Hepatic stellate cell (primary cell): Measurements from ENCODE around the gene ADPRHL1.

Experiments used
- DNase-seq: peaks from one replicate; pipeline ENCODE4 v3.0.0; 2011; ENCODE audit warnings: low spot score

ADPRHL1 gene

DNA sequence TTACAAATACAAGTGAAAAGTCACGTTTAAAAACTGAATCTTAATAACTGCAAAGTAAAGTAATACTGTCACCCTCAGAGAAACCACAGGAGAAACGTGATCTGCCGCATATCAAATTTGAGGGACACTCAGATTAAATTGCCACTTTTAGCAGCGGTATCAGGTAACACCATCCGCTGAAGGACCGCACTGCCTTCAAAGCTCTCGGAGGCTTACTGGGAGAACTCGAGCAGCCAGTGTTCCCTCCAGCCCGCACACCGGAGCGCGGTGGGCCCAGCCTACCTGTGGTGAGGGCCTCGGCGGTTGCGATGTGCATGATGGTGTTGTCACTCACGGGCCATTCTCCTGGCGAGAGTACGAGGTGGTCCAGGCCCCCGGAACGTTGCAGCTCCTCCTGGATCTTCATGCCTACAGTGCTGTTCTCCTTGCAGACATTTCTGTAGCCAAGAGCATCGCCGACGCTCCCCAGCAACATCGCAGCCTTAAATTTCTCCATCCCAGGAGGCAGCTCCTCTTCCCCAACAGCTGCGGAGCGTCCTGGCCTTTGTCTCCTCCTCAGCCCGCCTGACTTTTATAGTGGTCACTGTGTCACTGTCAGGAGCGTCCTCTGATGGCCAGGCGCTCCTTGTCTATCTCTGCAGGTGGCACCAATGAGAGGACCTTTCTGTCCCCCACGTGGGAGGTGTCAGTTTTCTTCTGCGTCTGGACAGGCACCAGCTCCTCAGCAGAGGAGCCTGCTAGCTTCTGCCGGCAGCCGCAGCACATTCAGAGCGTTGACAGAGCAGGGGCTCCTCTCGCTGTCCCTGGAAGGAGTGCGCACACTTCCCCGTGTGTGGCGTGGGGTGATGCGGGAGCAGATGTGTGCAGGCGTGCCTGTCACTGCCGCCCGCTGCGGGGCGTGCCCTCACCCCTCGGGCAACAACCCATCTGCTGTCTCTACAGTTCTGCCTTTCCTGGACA lies at the start of gene ADPRHL1:
ADPRHL1 (minus strand) TSS at position 547 of the 960 bp plus-strand sequence; CDS start at position 496, 51 bp downstream.
- DNase-seq = no peak

DNA sequence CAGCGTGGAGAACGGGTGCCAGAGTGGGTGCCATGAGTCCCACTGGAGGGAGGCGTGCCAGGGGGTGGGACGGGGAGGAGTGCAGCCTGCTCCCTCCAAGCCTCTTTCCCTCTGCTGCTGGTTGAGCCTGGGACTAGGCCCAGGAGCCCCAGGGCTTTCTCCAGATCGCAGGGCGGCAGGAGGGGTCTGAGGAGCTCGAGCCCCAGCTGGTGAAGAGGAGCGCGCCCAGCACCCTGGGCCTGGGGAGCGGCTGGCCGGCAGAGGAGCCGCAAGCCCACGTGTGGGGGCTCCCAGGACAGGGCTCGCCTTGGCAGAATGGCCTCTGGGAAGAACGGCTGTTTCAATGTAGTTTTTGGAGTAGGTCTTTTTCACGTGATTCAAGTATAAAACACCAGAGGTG lies 49.4 kb upstream of the ADPRHL1 start:
- DNase-seq = no peak

DNA sequence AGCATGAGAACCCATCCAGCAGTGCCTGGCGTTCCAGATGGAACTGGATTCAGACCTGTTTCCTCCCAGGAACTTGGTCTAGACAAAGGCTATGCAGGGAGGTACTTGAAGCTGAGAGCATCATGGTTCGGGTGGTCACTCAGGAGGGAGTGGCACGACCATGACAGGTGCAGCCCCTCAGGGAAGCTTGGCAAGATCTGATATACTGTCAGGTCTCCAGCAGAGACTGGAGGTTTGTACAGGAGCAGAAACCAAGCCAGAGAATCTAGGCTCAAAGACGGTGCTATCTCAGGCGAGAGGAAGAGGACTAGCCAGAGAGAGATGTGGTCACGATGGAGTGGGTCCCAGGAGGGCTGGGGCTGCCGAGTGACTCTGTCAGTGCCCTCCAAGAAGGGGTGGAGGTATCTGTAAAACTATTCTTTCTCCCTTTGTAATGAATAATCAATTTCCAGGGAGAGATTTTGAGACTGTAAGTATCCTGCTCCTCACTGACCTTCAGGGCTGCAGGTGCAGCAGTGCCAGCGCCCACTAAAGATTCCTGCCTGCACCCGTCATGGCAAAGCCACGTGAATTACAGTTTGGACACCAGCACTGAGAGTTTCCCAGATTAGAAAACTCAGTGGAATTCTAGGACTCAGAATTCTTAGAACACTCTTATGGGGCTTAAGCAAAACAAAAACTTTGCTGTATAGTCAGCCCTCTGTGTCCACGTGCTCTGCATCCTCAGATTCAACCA lies 47.4 kb upstream of the ADPRHL1 start:
- no peak for DNase-seq

DNA sequence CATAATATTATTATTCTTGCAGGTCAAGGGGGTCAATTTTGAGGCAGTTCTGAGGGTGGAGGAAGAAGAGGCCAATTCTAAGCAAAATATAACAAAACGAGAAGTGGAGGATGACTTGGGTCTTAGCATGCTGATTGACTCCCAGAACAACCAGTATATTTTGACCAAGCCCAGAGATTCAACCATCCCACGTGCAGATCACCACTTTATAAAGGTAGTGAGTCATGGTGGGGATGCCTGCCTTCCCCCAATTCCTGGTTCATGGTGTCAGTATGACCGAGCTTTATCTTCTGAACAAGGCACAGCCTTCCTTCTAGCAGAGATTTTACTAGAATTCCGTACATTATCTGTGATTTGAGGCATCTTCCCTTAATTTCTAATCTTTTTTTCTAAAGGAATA lies 46.6 kb upstream of the ADPRHL1 start:
- peak; percentile 51 for DNase-seq

DNA sequence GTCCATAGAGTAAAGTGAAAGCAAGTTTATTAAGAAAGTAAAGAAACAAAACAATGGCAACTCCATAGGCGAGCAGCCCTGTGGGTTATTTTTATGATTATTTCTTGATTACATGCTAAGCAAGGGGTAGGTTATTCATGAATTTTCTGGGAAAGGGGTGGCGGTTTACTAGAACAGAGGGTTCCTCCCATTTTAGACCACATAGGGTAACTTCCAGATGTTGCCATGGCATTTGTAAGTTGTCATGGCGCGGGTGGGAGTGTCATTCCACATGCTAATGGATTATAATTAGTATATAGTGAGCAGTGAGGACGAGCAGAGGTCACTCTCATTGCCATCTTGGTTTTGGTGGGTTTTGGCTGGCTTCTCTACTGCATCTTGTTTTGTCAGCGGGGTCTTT lies 45.6 kb upstream of the ADPRHL1 start:
- no peak for DNase-seq

DNA sequence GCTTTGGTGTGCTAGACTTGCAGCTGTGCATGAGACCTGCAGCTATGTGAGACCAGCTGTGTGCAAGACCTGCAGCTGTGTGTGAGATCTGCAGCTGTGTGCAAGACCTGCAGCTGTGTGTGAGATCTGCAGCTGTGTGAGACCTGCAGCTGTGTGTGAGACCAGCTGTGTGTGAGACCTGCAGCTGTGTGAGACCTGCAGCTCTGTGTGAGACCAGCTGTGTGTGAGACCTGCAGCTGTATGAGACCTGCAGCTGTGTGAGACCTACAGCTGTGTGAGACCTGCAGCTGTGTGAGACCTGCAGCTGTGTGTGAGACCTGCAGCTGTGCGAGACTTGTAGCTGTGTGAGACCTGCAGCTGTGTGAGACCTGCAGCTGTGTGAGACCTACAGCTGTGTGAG lies 43.9 kb upstream of the ADPRHL1 start:
- DNase-seq = no peak

DNA sequence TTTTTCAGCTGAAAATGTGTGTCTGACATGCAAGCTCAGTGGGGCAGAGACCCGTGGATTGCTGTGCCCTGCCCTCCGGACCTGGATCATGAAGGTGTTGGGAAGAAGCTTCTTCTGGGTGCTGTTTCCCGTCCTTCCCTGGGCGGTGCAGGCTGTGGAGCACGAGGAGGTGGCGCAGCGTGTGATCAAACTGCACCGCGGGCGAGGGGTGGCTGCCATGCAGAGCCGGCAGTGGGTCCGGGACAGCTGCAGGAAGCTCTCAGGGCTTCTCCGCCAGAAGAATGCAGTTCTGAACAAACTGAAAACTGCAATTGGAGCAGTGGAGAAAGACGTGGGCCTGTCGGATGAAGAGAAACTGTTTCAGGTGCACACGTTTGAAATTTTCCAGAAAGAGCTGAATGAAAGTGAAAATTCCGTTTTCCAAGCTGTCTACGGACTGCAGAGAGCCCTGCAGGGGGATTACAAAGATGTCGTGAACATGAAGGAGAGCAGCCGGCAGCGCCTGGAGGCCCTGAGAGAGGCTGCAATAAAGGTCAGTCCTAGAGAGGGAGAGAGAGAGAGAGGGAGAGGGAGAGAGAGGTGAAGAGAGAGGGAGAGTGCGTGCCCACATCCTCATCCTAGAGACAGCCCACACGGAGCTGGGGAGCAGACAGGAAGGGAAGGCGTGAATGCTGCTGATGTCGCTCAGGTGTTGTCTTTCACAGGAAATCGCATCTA lies 42.4 kb upstream of the ADPRHL1 start:
- DNase-seq = no peak

DNA sequence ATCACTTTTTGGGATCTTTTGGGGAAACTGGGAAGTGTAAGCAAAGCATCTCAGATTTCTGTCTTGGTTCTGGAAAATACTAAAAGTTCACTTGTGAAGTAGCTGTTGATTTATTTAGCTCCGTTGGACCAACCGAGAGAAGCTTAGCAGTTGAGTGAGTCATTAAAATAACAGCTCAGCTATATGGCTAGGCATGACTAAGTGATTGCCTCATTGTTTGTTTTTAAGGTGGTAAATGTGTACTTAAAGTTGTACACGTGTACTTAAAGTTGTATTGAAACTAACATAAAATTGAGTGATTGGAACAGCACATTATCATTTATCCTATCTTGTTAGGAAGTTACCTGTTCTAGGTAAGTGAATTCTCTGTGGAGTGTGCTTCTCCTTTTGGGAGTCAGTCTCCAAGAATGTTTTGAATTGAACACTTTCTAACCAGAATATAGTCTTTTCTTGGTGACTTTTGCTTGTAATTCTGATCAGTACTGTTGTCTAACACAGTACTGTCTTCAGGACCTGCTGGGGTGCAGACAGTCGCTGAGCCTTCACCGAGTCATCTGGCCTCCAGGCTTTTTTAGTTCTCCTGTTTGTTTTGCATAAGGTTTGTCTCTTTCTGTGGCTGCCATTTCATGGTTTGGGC lies 40.1 kb upstream of the ADPRHL1 start:
- DNase-seq = peak; percentile 85

DNA sequence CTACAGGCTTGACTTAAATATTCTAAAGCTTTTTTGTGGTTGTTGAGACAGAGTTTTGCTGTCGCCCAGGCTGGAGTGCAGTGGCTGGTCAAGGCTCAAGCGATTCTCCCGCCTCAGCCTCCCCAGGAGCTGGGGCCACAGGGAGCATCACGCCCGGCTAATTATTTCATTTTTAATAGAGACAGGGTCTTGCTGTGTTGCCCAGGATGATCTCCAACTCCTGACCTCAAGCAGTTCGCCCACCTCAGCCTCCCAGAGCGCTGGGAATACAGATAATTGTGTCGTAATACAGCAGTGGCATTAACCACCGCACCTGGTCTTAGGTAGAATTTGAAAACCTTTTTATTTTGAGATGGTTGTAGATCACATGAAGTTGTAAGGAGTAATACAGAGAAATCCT lies 38.7 kb upstream of the ADPRHL1 start:
- no peak for DNase-seq

DNA sequence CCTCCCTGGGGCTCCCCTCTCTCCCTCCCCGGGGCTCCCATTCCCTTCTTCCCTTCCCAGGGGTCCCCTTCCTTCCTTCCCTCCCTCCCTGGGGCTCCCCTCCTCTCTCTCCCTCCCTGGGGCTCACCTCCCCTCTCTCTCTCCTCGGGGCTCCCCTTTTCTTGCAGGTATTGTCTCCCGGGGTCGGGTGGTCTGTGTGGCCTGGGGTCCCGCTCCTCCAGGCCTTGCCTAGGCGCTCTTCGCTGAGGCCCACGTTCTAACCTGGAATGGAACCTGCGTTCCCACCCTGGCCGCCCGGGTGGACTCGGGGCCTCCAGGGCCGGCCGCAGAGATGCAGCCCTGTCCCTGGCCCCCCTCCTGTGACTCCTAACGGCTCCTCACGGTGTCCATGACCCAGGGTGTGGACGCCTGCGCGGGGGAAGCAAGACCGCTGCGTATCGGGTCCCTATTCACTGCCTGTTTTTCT lies 38.2 kb upstream of the ADPRHL1 start:
- peak; percentile 68 for DNase-seq

DNA sequence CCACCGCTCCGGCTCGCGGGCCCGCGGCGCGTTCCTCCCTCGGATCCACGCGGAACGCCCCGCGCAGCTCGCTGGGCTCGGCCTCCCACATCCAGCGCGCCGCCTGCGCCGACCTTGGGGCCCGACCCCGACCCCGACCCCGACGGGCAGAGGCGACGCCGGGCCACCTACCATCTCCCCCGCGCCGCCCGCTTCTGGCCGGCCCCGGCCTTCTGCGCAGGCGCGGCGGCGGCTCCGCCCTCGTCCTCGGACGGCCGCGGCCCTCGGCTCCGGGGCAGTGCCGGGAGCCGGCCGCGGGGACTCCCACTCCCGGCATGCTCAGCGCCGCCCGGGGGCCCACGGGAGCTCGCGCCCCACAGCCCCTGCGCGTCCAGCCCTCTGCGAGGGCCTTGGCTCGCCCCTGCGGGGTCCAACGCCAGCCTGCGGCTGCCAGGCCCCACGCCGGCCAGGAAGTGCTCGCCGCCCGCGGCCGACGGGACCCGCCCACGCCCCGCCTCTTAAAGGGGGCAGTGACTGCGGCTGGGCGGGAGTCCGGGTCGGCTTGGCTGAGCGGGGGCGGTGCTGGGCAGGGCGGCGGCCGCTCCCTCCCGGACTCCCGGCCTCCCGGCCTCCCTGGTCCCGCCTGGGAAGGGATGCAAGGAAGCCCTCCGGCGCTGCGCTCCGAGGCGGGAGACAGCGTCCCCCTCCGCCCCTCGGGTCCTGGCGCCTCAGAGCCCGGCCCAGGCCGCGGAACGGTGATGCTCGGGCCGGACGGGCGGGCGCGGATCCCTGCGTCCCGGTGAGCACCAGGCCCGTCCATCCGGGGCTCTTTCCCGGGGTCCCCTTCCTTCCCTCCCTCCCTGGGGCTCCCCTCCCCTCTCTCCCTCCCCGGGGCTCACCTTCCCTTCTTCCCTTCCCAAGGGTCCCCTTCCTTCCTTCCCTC lies 37.5 kb upstream of the ADPRHL1 start, which contains the start of gene DCUN1D2:
DCUN1D2 (minus strand) TSS at position 216 of the 922 bp plus-strand sequence; CDS start at position 174, 42 bp downstream.
- peak; percentile 96 for DNase-seq

DNA sequence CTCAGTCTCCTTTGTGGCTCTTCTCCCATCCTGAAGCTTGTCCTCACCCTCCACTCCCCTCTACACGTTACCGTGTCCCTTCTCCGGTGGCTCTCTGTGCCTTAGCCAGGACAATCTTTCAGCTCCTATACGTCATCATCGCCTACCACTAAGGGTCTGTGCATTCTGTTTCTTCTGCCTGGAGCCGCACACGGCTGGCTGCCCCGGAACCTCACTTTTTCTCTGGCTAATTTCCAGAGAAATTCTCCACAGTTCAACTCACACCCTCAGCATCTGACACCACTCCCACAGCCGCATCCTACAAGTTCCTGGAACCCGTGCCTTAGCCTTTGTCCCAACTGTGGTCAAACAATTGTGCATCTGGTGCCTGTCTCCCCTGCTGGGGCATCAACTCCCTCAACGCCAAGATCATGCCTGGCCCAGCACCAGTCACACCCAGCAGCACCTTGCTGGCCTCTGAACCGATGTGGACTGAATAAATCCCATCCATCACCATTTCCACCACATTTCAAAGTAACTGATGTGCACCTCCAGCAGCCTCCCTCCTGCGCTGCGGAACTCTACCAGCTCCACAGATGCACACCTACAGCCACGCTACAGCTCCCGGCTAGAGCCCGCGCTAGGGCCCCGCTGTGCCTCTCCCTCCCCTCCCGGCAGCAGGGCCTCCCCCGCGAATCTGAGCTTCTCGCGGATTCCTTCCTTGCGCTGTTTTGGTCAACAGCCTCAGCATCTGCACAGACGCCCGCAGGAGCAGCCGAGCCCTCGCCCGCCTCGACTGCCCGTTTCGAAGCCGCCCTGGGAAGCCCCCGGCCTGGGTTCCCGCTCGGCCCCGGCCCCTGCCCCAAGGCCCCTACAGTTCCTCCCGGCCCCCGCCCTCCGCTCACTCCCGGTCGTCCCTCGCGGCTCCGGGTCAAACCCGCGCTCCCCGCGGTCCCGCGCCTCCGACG lies 36.5 kb upstream of the ADPRHL1 start:
- DNase-seq = peak; percentile 75

DNA sequence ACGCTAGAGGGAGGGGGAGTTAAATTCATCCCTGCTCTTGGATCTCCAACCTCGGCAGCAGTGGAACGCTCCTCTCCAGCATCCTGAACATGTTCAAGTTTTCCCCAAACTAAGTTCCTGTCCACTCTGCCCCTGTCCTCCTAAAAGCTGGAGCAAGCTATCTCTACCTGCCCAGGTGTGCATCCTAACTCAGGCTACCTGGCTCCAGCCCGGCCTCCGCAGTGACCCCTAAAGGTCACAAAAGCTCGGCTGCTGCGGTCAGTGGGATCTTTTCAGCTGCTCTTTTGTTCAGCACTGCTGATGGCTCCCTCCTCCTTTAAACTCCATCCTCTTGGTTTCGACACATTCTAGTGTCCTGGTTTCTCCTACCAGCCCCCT lies 35.9 kb upstream of the ADPRHL1 start:
- no peak for DNase-seq

DNA sequence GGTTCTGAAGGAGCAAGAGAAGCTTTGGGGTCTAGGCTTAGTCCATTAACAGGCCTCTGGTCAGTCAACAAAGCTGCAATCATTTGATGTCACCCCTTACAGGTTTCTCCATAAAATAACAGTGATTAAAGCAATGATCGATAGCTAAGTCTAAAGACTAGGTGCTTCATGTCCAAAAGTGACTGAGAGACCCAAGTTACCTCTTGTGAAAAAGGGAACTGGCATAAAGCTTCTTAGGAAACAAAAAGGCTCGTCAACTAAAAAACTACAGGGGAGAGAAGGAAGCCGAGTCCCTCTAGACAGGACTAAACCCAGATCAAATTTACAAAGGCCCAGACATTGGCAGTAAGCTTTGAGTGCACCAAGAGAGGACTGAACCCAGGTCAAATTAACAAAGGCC lies 35.0 kb upstream of the ADPRHL1 start:
- DNase-seq = no peak

DNA sequence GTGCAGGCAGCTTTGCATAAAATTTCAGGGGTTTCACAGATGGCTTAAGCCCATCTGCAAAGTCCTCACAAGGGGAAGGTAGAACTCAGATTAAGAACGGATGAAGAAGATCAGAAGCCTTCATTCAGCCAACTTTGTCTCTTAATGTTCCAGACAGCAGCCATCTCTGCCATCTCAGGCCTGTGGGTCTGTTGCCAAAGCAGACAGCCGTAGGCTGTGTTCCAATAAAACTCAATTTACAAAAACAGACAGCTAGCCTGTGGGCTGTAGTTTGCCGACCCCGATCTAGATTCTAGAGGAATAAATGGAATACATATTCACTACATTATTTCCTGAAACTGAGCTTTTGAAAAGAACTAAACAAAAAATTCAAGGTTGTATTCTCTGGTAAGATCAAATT lies 33.4 kb upstream of the ADPRHL1 start:
- no peak for DNase-seq

DNA sequence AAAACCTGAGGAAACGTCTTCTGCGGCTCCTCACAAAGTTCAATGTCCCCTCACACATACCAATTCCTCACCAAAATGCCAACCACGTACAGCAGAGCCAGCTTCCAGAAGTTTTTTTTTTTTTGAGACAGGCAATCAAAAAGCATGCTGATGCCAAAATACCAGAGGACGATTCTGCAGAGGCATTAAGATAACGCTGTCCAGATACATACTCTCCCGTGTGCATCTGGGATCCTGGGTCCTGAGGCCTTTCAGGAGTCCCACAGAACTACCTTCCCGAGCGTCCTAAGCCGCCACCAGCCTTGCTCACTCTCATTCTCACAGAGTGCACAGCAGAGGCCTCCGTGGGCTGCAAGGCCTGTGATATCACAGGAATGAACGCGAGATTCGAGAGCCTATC lies 32.3 kb upstream of the ADPRHL1 start:
- DNase-seq = no peak

DNA sequence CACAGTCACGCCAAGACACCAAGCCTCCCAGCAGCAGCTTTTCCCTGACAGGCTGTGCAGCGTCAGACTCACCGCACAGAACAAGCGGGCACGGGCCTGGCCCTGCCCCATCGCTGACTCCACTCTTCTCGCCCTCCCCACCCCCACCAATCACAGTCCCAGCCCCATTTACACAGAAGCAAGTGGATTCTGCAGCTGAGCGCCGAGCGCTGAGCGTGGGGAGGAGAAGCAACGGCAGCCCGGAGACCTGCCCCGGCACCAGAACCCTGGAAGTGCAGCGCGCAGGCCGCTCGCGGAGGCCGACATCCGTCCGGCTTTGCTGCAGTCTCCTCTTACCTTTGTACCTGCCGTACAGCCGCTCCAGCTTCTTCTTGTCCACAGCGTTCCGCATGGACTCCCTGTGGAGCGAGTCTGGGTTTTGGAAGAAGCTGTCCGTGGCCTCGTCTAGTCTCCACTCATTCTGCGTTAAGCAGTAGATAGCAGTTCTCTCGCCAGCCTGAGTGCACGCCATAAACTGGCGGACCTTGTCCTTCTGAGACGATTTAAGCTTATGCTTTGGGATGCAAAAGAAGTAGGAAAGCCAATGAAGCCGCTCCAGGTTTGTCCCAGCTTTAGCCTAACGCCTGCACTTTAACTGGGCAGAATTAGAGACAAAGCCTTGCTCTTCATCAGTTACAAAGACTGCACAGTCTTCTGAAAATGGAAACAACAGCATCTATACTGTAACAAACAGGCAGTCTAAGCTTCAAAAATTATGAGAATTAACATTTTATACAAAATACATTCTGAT lies 30.4 kb upstream of the ADPRHL1 start:
- DNase-seq = no peak

DNA sequence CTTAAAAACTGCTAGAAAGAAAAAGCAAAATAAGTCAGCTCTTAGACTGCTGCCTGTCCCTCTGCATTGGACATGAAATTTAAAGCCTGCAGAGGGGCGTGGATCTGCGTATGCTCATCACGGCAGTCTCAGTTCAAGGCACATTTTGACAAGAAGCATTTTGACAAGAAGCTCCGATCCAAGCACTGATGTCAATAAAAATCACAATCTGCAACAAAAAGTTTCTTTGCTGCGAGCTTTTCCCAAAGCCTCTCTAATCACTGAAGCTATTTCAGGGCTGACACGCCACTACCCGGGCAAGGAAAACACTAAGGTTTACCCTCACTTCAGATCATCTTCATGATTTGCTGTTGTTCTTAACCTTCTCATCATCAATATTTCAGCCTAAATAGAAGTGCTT lies 29.8 kb upstream of the ADPRHL1 start:
- DNase-seq = no peak

DNA sequence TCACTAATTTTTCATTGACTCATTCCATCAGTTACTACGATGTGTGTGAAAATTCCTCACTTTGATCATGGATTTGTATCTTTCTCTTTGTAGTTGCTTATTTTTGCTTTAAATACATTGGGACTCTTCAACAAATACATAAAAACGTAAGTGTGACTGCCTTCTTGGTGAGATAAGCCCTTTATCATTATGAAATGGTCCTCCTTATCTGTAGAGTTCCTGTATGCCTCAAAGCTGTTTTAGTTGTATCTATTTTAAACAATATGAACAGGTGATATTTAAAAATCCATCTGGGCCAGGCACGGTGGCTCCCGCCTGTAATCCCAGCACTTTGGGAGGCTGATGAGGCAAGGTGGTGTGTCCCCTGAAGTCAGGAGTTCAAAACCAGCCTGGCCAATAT lies 25.9 kb upstream of the ADPRHL1 start:
- no peak for DNase-seq
